H1 (cell line): ENCODE measurements around the gene TMIGD1.

Source experiments
- ATF3 ChIP-seq: IDR thresholded peaks from 2 replicates; pipeline ENCODE4 v1.6.1; 2011; ENCODE audit warnings: low read depth, mild to moderate bottlenecking, low read length; ENCODE audit not compliant: insufficient read depth
- CTCF ChIP-seq, 3 experiments: IDR thresholded peaks; 1 replicate in 2 of 3; 2 replicates in 1 of 3; pipeline versions ENCODE4 v1.5.1 to v1.6.1; 2011; ENCODE audit warnings: low read length in 3 of 3, mild to moderate bottlenecking in 3 of 3, inconsistent platforms in 2 of 3, low read depth in 1 of 3, moderate library complexity in 1 of 3; ENCODE audit not compliant: insufficient read depth in 1 of 3; ENCODE audit errors: control extremely low read depth in 1 of 3
- EZH2 ChIP-seq: fragments of 200-600 bp; sonication (generic); IDR thresholded peaks from 2 replicates; pipeline ENCODE4 v1.7.1; 2012; ENCODE audit warnings: low read depth, mild to moderate bottlenecking, moderate library complexity, low read length, inconsistent platforms; ENCODE audit not compliant: severe bottlenecking
- HDAC6 ChIP-seq: IDR thresholded peaks from one replicate; pipeline ENCODE4 v1.7.1; 2012; ENCODE audit warnings: low read depth, mild to moderate bottlenecking, inconsistent platforms, low read length, moderate library complexity
- POLR2A ChIP-seq, 2 experiments: IDR thresholded peaks; 1 replicate in 1 of 2; 2 replicates in 1 of 2; pipeline ENCODE4 v1.6.1; 2011; ENCODE audit warnings: low read depth in 2 of 2, low read length in 2 of 2, mild to moderate bottlenecking in 2 of 2; ENCODE audit errors: control extremely low read depth in 1 of 2
- RNF2 ChIP-seq: fragments of 200-900, 300-1000 bp; sonication (generic); IDR thresholded peaks from 2 replicates; pipeline ENCODE4 v1.7.1; 2016; ENCODE audit warnings: borderline replicate concordance, low read depth, mild to moderate bottlenecking, antibody characterized with exemption, low read length; ENCODE audit not compliant: poor library complexity, severe bottlenecking; ENCODE audit errors: missing control alignments
- SP1 ChIP-seq: IDR thresholded peaks from 2 replicates; pipeline ENCODE4 v1.6.1; 2011; ENCODE audit warnings: low read depth, low read length

GRCh38 chr17:30278032-30278431 is 55.8 kb downstream of the TMIGD1 start:
- TF ChIP-seq POLR2A (IDR thresholded peaks at IDR 0.05; ENCODE audit: control extremely low read depth in 1 of 2, low read depth in 2 of 2, low read length in 2 of 2) (no peak), HDAC6 (no peak), EZH2 (no peak), CTCF (IDR thresholded peaks at IDR 0.05; ENCODE audit: control extremely low read depth in 1 of 3, insufficient read depth in 1 of 3, low read depth in 1 of 3, low read length in 3 of 3) (peak in 2 of 3 experiments; percentile 48 to 49; a peak in 3 of 4 replicates), ATF3 (no peak), RNF2 (no peak), SP1 (no peak)
